HUES64 (cell line): ENCODE measurements around the gene DSTN.

Experiments
- H3K27ac ChIP-seq: 2 replicates; pipeline ENCODE4 v1.7.0; 2013; ENCODE audit warnings: low read depth, low read length, inconsistent platforms
- H3K27me3 ChIP-seq: 2 replicates; pipeline ENCODE4 v1.6.1; 2013; ENCODE audit warnings: mild to moderate bottlenecking, low read length; ENCODE audit not compliant: insufficient read depth
- H3K36me3 ChIP-seq: 2 replicates; pipeline ENCODE4 v1.6.1; 2013; ENCODE audit warnings: mild to moderate bottlenecking, low read length; ENCODE audit not compliant: insufficient read depth
- H3K4me1 ChIP-seq: 2 replicates; pipeline ENCODE4 v1.6.1; 2013; ENCODE audit warnings: mild to moderate bottlenecking, low read length, moderate library complexity; ENCODE audit not compliant: insufficient read depth
- H3K4me3 ChIP-seq: 2 replicates; pipeline ENCODE4 v1.5.1; 2013; ENCODE audit warnings: mild to moderate bottlenecking, low read length, moderate library complexity
- H3K9ac ChIP-seq: 2 replicates; pipeline ENCODE4 v1.6.1; 2013; ENCODE audit warnings: mild to moderate bottlenecking, low read depth, low read length
- H3K9me3 ChIP-seq: 2 replicates; pipeline ENCODE4 v1.6.1; 2013; ENCODE audit warnings: low read depth, low read length; ENCODE audit not compliant: insufficient read depth
- WGBS: fragments of 150-250, 120-280 bp; methylation state at CpG from one replicate; pipeline ENCODE4 v1.1.7; 2013; ENCODE audit warnings: missing lambda C conversion rate; 5-methylcytosine and 5-hydroxymethylcytosine counted together

DSTN gene

DNA sequence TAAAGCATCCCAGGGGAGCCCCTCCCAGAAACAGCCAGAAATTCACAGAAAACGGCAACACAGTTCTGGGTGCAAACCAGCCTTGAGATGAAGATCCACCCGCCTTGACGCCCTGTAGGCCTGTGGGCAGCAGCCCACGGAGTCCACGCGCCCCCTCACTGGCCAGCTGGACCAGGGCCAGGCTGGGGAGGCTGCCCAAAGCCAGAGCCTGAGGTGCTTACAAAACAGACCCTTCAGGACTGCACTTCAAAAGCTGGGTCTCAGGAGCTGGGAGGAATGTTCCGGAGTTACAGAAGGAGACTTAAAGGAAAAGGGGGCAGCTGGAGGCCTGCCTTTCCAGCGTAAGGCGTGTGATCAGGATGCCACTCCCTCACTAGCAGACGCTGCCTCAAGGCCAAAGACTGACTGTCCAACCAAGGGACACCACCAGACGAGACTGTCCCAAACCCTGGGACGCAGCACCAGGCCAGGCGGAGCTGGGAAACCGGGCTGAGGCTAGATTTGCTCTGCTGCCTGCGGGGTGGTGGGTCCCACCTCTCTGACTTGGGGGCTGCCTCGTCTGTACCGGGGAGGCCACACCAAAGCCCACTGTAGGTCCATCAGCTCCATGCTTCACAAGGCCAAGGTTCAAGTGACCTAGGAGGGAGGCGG is 64.1 kb downstream of the DSTN start:
- no peaks in the 10 kb centered on the region for H3K9me3 ChIP-seq
- no peak overlapping the region for H3K27ac ChIP-seq
- H3K4me3 ChIP-seq: no peak overlapping the region
- no peak overlapping the region for H3K9ac ChIP-seq
- peaks cover 88% of the 10 kb centered on the region for H3K36me3 ChIP-seq
- 95% methylated on average over 18 of the region's 18 CpGs for WGBS
- no peaks in the 10 kb centered on the region for H3K4me1 ChIP-seq
- H3K27me3 ChIP-seq: no peaks in the 10 kb centered on the region

DNA sequence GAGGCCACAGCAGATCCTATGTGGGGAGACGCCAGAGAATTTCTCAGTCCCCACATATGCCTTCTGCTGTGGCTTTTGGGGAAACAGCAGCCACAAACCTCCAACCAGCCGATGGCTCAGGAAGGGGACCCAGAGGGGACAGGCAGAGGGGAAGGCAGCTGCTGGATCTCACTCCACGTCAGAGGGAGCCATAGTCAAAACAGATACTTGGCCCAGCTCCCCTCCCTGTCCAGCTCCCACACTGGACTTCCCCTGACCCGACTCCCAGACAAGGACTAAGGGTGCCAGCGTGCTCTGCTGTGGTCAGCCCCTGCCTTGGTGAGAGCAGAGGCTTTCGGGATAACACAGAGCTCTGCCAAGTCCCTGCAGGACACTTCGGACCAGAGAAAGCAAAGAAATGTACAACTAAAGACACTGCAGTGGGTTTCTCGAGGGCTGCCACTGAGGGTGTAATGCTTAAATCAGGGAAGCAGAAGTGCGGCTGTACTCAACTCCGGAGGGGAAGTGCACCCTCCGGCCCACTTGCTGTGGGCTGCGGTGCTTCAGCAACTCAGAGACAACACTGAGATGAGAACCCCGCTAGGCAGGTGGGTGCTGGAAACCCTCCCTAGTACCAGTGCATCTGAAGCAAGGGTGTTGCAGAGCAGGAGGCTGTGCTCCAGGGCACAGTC is 64.9 kb downstream of the DSTN start:
- Histone ChIP-seq H3K9me3 (no peaks in the 10 kb centered on the region), H3K4me1 (no peaks in the 10 kb centered on the region), H3K27me3 (no peaks in the 10 kb centered on the region), H3K9ac (no peak overlapping the region), H3K27ac (no peak overlapping the region), H3K4me3 (no peak overlapping the region), H3K36me3 (peaks cover 84% of the 10 kb centered on the region)
- WGBS: 95% methylated on average over 13 of the region's 13 CpGs

DNA sequence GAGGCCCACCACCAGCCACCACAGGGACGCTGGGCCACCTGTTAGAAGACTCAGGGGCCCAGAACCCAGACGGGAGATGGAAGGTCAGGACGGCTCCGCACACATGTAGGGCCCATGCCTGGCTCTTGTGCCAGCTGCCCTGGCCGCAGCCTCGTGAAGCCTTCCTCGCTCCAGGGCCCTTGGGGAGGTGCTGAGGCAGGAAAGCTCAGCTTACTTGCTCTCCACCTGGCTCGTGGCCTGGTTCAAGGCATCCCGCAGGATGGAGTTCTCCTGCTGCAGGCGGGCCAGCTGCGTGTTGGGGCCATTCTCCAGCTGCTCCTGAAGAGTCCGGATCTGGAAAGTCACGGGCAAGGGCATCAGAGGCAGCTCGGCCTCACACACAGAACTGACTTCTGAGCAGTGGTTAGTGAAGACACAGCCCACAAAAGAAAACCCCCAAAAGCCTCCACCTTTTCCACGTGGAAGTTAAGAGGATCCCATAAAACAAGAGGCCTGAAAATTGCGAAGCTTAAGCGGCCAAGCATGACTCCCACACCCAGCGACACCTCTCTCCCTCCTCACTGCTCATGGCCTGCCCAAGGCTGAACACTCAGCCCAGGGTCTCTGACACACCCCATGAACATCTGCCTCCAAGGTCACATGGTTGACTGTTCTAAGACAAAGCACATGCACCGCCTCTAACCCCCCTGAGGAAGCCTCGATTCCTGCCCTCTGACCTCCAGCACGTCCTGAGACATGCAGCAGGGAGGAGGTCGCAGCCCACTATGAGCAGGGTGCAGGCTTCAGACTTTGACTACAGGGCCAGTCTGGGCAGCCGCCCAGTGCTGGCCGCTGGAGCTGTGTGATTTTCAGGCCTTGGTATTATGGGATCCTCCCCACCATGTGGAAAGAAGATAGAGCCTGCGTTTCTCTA is 65.7 kb downstream of the DSTN start:
- Histone ChIP-seq H3K36me3 (peaks cover 84% of the 10 kb centered on the region), H3K9ac (no peak overlapping the region), H3K27me3 (no peaks in the 10 kb centered on the region), H3K27ac (no peak overlapping the region), H3K4me3 (no peak overlapping the region), H3K4me1 (no peaks in the 10 kb centered on the region), H3K9me3 (no peaks in the 10 kb centered on the region)
- 93% methylated on average over 25 of the region's 25 CpGs for WGBS

DNA sequence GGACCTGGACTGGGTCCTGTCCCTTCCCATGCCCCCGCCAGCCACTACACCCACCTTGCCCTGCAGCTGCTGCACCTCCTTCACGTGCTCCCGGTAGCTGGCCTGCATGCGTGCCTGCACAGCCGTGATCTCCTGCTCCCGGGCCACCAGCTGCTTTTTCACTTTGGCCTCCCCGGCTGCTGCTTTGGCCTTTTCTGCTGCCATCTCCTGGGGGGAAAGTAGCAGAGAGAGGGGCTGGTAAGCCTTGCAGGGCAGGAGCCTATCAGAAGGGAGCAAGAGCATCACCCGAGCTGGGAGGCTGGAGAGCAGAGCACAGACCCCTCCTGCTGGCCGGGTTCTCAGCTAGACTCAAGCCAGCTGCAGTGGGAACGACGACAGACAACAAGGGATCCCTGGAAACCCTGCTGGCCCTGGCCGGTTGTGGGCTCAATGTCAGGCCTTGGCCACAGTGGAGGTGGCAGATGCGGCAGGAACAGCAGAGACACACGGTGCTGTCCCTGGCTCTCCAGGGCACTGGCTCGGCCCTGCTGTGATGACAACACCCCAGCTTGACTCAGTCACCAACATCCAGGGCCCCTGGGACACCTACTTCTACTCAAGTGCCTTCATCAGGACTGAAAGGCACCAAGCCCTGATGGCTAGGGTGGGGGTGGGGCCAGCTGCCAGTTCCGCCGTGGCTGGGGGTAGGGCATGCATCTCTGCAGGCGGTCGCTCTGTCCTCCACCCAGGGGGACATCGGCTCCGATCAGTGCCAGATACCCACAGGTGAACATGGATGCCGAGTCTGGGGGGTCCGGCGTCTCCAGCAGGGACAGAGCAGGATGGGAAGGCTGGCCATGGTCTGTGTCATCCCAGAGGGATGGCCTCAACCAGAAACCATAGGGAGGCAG is 66.9 kb downstream of the DSTN start:
- peaks cover 84% of the 10 kb centered on the region for H3K36me3 ChIP-seq
- no peak overlapping the region for H3K27ac ChIP-seq
- H3K9ac ChIP-seq: no peak overlapping the region
- 83% methylated on average over 24 of the region's 24 CpGs for WGBS
- H3K4me1 ChIP-seq: no peaks in the 10 kb centered on the region
- H3K4me3 ChIP-seq: no peak overlapping the region
- H3K9me3 ChIP-seq: no peaks in the 10 kb centered on the region
- H3K27me3 ChIP-seq: no peaks in the 10 kb centered on the region

DNA sequence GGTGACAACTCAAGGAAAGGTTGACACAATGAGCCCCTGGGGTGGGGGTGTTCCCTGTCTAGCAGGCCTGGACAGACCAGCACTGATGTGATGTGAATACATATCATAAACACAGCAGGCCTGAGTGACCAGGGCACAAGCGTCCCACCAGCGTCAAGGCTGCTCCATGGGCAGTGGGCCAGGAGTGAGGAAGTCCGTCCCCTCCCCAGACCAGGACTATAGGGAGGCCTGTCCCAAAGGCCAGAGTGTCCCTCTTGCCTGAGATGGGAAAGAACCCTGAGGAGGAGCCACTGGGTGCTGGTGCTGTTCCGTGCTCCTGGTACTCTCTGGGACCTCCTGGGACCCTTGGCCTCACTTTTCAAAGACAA is 67.5 kb downstream of the DSTN start:
- H3K36me3 ChIP-seq: peaks cover 80% of the 10 kb centered on the region
- 92% methylated on average over 4 of the region's 4 CpGs for WGBS
- no peak overlapping the region for H3K27ac ChIP-seq
- no peaks in the 10 kb centered on the region for H3K27me3 ChIP-seq
- H3K4me1 ChIP-seq: no peaks in the 10 kb centered on the region
- no peaks in the 10 kb centered on the region for H3K9me3 ChIP-seq
- no peak overlapping the region for H3K9ac ChIP-seq
- no peak overlapping the region for H3K4me3 ChIP-seq

DNA sequence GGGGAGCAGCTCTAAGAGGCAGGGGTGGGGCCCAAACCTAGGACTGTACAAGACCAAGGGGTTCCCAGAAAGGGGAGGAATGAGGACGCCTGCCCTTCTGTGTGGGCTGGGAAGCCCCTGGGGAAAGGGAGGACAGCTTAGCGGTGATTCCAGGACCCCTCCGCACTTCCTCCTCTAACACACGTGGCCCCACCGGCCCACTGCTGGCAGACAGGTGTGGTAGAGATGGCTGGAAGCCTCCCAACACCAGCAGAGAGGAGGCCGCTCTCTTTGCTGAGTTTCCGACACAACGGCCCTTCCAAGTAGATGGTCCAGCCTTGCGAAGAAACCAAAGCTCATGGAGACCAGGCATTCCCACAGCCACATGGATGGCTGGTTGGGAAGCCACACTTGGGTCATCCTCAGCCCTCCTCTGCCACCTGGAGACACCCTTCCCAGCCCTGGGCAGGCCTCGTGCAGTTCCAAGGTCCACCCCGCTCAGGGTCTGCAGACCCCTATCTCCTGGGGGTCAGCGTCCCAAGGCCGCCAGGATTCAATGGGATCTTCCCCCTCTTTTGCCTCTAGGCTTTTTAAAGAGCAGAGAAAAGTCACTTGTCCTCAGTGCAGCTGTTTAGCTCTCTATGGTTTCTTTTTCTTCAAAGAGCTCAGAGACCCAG is 68.2 kb downstream of the DSTN start:
- Histone ChIP-seq H3K4me1 (no peaks in the 10 kb centered on the region), H3K27ac (no peak overlapping the region), H3K9me3 (no peaks in the 10 kb centered on the region), H3K36me3 (peaks cover 80% of the 10 kb centered on the region), H3K27me3 (no peaks in the 10 kb centered on the region), H3K4me3 (no peak overlapping the region), H3K9ac (no peak overlapping the region)
- WGBS: 95% methylated on average over 13 of the region's 13 CpGs

DNA sequence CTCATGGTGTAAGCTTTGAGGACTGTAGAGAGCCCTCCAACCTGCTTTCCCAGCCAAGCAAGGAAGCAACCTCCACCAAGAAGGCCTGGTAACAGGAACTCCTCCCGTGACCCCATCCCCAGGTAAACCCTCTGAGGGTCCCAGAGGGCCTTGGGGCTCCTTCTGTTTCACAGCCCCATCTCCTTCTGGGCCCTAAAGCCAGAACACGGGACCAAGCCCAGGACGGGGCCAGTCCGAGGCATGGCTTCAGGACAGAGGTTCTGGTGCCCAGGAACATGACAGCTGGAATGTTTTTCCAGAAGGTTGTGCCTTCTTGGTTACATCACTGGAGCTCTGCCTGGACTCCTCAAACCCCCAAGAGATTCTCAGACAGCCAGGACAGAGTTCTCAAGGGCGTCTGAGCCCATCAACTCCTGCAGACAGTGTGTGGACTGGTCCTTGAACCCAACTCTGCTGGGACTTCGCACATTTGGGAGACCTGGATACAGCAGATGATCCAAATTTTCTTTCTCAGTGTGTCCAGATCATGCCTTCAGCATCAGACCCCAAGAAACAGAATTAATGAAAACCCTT is 69.0 kb downstream of the DSTN start:
- Histone ChIP-seq H3K27me3 (no peaks in the 10 kb centered on the region), H3K27ac (no peak overlapping the region), H3K9me3 (no peaks in the 10 kb centered on the region), H3K36me3 (peaks cover 75% of the 10 kb centered on the region), H3K4me3 (no peak overlapping the region), H3K9ac (no peak overlapping the region), H3K4me1 (no peaks in the 10 kb centered on the region)
- WGBS: 94% methylated on average over 6 of the region's 6 CpGs

DNA sequence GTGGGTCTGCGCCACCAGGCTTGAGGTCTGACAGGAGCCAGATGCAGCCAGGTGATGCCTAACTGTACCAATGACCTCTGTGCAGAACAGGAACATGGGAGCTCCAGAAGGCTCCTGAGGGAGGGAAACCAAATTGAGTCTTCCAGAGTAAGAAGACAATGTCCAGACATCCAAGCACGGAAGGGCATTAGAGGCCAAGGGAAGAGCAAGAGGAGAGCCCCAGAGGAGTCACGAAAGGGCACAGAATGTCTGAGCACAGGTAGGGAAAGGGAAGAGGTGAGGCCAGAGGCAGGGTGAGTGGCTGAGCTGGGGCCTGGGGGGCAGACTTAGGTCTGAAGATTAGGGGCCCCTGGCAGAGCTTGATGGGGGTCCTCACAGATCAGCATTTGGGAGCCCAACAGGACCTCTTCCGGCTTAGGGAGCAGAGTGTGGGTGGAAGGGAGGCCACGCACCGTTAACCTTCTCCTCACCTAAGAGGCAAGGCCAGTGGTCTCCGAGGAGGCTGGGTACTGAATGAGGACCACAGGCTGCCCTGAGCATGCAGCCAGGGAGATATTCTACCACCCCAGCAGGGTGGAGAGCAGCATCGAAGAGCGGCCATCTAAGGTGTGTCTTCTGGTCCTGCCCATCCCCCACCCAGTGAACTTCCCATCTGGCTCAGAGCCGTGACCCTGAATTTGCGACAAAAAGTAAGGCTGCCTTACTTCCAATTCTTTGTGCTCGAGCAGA is 70.4 kb downstream of the DSTN start:
- Histone ChIP-seq H3K4me1 (peaks cover under 1% of the 10 kb centered on the region; the same call in 1 of the 2 replicates), H3K27me3 (no peaks in the 10 kb centered on the region), H3K9ac (no peak overlapping the region), H3K4me3 (no peak overlapping the region), H3K36me3 (peaks cover 61% of the 10 kb centered on the region), H3K9me3 (no peaks in the 10 kb centered on the region), H3K27ac (no peak overlapping the region)
- WGBS: 95% methylated on average over 12 of the region's 12 CpGs

DNA sequence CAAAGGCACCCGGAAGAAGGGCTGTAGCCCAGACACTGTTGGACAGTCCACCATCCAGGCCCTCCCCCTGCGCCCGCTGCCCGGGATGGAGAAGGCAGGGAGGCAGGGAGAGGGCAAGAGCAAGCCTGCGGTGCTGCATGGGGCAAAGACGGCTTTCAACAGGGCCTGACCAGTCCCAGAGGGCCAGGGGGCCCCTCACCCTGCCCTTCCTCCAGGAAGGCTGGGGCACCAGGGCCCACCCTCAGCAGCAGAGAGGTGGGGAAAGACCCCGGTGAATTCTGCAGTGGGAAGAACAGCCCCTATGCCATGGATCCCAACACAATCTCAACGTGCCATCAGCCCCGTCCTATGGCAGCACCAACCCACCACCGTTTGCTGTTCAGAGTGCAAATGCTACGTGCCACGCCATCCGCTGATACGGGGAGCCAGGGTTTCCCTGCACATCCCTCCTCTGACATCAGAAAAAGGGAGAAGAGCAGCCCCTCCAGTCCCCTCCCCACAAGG is 71.1 kb downstream of the DSTN start:
- Histone ChIP-seq H3K27ac (no peak overlapping the region), H3K27me3 (no peaks in the 10 kb centered on the region), H3K36me3 (peaks cover 55% of the 10 kb centered on the region), H3K9ac (no peak overlapping the region), H3K4me1 (peaks cover 3% of the 10 kb centered on the region), H3K4me3 (no peak overlapping the region), H3K9me3 (no peaks in the 10 kb centered on the region)
- 96% methylated on average over 14 of the region's 14 CpGs for WGBS
